HG03060 (cell line): ENCODE measurements around the gene CBY1.
A peak's percentile ranks its signal among the peaks of the same experiment; 100 is the strongest.
"Not testable (repeated sequence)": the region's sequence is repeated elsewhere in the genome, so short reads cannot be mapped to it uniquely, and the experiment has no call there.

Experiments used
- ATAC-seq: cut with Tn5 transposase; IDR thresholded peaks from one replicate; pipeline ENCODE4 v1.9.1; 2021; ENCODE audit warnings: low read depth, moderate number of reproducible peaks; ENCODE audit not compliant: unreplicated experiment

The CBY1 gene

GRCh38 chr22:38656256-38657044, at the start of gene CBY1, which contains the start of gene FAM227A:
Gene CBY1, plus strand, starts transcription at chr22:38656638. Its CDS starts 11,417 bp downstream, at chr22:38668055.
Gene FAM227A, minus strand, starts transcription at chr22:38656392. Its CDS starts 6,224 bp downstream, at chr22:38650168.
- ATAC-seq: peak; percentile 51

GRCh38 chr22:38607680-38608079, 48.8 kb upstream of the CBY1 start:
- no peak for ATAC-seq

DNA sequence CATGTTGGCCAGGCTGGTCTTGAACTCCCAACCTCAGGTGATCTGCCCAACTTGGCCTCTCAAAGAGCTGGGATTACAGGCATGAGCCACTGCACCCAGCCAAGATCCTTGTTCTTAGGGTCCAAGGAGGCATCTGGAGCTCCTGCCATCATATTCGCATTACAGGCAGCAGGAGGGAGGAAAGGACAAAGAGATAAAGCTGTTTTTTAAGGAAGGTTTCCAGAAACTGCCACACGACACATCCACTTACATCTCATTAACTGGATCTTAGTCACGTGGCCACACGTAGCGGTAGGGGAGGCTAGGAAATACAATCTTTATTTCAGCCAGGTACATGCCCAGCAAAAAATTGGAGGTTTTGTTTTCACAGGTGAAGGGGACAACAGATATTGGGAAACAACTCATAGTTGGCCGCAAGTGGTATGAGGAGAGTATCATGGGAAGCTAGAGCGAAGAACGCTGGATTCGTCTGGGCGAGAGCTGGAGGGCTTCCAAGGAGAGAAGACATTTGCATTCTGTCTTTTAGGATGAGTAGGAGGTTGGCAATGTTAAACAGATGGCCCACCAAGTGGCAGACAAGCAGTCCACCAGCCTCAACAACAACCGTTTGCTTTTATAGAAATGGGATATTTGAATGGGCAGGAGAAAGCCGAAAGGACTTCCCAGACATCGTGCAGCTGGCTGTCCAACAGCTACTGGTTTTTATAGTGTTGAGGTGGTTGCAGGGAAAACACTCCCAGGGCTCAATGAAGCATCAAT, 47.3 kb upstream of the CBY1 start:
- no peak for ATAC-seq

DNA sequence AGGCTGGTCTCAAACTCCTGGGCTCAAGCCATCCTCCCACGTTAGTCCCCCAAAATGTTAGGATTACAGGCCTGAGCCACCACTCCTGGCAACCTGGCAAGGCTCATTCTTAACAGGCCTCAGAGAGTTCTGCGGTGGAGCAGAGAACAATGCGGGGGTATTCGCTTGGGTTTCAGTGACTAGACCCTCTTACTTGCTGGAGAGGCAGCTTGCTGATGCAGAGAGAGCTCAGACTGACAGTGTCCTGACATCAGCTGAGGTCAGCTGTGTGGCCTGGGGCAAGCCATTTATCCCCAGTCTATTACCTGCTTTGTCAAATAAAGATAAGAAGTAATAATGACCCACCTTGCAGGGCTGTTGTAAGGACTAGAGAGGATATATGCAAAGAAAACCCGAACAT, 46.2 kb upstream of the CBY1 start:
- no peak for ATAC-seq

- ATAC-seq: no peak
Measured at GRCh38 chr22:38611559-38611958, 44.9 kb upstream of the CBY1 start.

DNA sequence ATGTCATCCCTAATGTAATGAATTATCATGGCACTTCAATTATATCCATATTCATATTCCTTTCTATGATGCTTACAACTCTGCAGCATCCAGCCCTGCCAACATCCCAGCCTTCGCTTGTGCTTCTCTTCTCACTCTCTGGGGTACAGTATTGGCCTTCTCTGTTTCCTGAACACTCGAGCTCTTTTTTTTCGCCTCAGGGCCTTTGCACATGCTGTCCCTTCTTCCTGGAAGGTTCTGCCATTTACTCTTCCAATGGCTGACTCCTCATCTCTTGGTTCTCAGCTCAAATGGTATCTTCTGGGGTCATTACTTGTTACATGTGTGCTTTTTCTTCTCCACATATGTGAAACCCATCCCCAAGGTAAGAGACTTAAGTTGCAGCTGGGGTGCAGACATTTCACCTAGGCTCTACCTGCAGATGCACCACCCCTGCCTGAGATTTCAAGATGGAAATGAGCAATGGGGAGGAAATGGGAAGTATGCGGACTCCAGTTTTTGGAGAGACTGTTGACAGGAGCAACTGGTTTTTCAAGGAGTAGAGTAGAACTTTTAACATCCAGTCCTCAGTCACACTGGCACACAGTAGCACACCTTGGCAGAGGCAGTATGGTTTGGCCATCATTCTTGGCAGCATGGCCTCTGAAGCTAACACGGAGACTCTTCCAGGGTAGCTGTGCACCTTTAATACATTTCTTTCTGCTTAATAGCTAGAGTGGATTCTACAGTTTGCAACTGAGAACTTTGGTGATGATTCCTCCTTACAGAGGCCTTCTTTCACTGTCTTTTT, 44.0 kb upstream of the CBY1 start:
- no peak for ATAC-seq

- ATAC-seq: no peak
Measured at GRCh38 chr22:38613588-38613987, 42.9 kb upstream of the CBY1 start.

GRCh38 chr22:38614332-38615063, 41.9 kb upstream of the CBY1 start:
- ATAC-seq: no peak

DNA sequence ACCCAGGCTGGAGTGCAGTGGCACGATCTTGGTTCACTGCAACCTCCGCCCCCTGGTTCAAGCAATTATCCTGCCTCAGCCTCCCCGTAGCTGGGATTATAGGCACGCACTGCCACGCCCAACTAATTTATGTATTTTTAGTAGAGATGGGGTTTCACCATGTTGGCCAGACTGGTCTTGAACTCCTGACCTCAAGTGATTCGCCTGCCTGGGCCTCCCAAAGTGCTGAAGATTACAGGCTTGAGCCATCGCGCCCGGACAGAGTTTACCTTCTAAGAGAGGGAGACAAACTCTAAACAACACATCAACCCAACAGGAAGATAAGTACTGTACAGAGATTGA, 41.4 kb upstream of the CBY1 start:
- ATAC-seq: not testable (repeated sequence)

- no peak for ATAC-seq
Measured at GRCh38 chr22:38618258-38618657, 38.2 kb upstream of the CBY1 start.

GRCh38 chr22:38618682-38619081, 37.8 kb upstream of the CBY1 start:
- ATAC-seq: no peak

DNA sequence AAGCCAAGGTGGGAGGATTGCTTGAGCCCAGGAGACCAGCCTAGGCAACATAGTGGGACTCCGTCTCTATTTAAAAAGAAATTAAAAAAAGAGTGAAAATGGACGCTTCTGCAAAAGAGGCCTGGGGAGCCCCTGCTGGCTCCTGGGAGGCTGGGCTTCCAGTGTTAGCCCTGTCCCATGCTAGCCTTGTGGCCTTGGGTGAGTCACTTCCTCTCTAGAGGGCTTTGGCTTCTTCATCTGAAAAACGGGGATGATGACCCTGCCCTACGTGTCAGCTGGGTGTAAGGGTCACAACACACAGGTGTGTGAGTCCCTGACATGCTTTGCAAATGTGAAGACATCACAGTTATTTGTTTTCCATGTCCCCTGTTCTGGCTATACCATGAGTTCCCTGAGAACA, 33.1 kb upstream of the CBY1 start:
- no peak for ATAC-seq

DNA sequence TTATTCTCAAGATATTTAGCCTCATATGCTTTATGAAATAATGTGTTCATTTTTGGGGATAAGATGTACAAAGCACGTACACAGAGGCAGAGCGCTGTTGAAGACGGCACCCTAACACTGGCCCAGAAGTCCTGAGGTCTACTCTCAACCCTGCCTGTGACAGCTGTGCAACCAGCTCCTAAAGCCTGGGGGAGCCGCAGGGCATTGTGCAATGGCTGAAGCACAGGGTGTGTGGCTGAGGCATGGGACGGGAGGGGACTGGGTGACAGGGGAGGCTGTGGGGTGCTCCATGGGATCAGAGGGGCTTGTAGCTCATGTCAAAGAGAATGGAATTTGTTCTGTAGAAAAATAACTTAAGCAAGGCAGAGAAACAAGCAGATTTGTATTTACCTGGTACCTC, 28.0 kb upstream of the CBY1 start:
- no peak for ATAC-seq

DNA sequence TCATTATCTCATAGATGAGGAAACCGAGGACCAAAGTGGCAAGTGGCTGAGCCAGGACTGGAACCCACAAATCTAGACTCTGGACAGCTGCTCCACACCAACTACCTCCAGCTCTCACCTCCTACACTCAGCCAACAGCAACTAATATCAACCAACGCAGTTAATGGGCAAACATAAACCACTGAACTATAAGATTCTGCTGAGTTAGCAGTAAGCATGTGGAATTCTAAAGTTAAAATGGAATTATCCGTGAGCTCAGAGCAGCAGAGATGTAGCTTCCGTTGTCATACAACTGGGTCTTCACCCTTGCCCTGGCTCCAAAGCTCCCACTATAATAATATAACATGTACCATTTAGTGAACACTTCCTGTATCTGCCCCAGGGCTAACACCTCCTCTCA, 27.3 kb upstream of the CBY1 start:
- no peak for ATAC-seq

GRCh38 chr22:38631724-38632123, 24.7 kb upstream of the CBY1 start:
- no peak for ATAC-seq

DNA sequence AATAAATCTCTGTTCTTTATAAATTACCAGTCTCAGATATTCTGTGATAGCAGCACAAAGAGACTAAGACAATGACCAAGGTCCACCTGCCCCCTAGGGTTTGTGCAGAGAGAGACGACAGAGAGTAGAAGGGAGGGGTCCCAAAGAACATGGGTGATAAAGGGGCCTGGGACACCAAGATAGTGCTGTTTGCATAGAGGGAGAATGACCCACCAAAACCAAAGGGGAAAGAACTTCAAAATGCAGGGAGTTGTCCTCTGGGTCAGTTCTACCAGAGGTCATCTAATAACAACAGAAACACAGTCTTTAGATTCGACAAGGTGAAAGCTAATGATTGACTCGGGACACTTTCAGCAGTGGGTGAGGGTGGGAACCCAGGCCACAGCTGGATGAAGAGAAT, 23.9 kb upstream of the CBY1 start:
- no peak for ATAC-seq

GRCh38 chr22:38638216-38638615, 18.2 kb upstream of the CBY1 start:
- ATAC-seq: no peak

DNA sequence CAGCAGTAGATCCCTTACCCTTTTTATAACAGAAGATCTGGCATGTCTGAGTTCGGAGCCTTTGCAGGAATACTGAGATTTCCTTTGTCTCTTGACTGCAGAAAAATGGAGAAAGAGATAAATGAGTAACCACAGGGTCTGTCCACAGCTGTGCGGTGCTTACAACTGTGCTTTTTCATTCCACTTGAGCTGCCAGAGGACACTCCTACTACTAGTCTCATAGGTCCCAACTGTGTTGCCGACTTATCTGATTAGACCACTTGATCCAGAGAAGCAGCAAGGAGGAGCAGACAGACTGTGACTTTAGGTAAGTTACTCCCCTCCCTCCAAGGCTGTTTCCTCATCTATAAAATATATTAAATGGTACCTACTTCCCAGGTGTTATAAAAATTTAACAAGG, 17.7 kb upstream of the CBY1 start:
- no peak for ATAC-seq

DNA sequence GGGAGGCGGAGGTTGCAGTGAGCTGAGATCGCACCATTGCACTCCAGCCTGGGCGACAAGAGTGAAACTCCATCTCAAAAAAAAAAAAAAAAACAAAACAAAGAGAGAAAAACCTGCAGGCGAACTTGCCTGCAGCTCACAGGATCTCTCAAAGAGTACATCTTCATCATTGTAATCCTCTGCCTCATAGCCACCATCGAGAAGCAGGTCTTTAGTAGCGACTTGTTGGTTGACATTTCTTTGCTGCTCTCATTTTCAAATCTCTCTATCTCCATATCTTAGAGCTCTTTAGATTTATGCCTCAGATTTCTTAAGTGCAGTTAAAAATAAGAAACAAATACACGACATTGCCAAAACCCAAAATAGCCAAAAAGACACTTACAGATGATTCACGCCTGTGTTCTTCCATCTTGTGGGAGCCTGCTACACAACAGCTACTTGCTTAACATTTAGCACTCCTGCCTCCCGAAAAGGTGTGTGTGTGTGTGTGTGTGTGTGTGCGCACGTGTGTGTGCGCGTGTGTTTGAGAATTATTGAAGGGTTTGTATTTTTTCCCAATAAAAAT, 14.9 kb upstream of the CBY1 start:
- no peak for ATAC-seq

DNA sequence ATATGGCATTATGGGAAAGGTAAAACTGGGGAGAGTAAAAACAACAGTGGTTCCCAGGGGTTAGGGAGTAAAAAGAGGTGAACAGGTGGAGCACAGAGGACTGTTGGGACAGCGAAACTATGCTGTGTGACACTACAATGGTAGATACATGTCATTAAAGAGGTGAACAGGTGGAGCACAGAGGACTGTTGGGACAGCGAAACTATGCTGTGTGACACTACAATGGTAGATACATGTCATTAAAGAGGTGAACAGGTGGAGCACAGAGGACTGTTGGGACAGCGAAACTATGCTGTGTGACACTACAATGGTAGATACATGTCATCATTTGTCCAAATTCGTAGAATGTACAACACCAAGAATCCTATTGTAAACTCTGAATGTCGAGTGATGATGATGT, 12.2 kb upstream of the CBY1 start:
- ATAC-seq: not testable (repeated sequence)
